OCI-LY1 (cell line): ENCODE measurements around the gene DLGAP4.

Source experiments
- EZH2 ChIP-seq: fragments of 200-600 bp; sonication (generic), shearing (Covaris generic); IDR thresholded peaks from 2 replicates; pipeline ENCODE4 v1.8.0; 2017; ENCODE audit warnings: borderline replicate concordance, mixed run types, mild to moderate bottlenecking, antibody characterized with exemption, low read length, moderate library complexity, mixed read lengths
- TF ChIP-seq, protein P1 (sequence below): fragments of 200-600 bp; sonication (generic), shearing (Covaris generic); IDR thresholded peaks from 2 replicates; pipeline ENCODE4 v1.5.1; 2017; ENCODE audit warnings: mild to moderate bottlenecking, antibody characterized with exemption, low read length, moderate library complexity, mixed read lengths

DNA sequence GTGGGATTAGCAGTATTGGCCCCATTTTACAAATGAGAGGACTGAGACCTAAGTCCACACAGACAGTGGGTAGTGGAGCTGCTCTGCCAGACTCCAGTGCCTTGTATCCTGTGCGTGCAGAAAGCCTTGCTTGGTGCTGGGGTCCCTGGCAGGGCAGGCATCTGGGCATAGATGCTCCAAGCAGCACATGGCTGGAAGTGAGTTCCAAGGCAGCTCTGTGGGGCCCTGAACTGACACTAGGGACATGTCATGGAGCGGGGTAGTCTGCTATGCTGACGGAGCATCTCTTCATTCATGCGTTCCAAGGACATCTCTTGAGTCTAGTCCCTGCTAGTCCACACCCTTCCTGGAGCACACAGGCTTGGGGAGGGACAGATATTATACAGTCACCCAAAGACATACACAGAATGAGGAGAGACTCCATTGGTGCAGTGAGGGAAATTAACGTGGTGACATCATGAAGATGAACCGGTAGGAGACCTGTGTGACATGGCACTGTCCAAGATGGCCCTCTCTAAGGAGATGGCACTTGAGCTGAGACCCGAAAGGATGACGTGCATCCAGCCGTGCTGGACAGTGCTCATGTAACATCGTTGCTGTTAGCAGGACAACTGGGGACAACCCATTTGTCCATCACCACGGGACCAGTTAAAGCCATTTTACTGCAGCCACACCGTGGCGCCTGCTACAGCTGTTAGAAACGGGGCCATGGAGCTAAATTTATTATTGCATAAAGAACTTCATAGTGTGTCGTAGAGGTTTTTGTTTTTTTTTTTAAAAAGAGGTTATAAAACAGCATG lies 65.1 kb downstream of the DLGAP4 start:
- TF ChIP-seq, protein P1, sequence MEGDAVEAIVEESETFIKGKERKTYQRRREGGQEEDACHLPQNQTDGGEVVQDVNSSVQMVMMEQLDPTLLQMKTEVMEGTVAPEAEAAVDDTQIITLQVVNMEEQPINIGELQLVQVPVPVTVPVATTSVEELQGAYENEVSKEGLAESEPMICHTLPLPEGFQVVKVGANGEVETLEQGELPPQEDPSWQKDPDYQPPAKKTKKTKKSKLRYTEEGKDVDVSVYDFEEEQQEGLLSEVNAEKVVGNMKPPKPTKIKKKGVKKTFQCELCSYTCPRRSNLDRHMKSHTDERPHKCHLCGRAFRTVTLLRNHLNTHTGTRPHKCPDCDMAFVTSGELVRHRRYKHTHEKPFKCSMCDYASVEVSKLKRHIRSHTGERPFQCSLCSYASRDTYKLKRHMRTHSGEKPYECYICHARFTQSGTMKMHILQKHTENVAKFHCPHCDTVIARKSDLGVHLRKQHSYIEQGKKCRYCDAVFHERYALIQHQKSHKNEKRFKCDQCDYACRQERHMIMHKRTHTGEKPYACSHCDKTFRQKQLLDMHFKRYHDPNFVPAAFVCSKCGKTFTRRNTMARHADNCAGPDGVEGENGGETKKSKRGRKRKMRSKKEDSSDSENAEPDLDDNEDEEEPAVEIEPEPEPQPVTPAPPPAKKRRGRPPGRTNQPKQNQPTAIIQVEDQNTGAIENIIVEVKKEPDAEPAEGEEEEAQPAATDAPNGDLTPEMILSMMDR: no peak
- TF ChIP-seq EZH2: no peak
